Activated naive CD4-positive, alpha-beta T cell treated with anti-CD3 and anti-CD28 coated beads, Interleukin-2, amount 10 ng/mL, durations not matched to agents 7 days and 5 days (primary cell): ENCODE measurements around the gene ABLIM2.
A peak's percentile ranks its signal among the peaks of the same experiment; 100 is the strongest.
"Not testable (repeated sequence)": the region's sequence is repeated elsewhere in the genome, so short reads cannot be mapped to it uniquely, and the experiment has no call there.

ENCODE experiments used
- CTCF ChIA-PET: fragments of 350-600 bp; sonication (Branson Sonifier 250); formaldehyde crosslinking; loops from one replicate; lab custom pipeline; 2021; ENCODE audit warnings: antibody characterized with exemption; lab: Charles Lee
- DNase-seq: peaks from one replicate; pipeline ENCODE4 v3.0.0-alpha.2; 2020
- H3K27ac Mint-ChIP-seq: one replicate; pipeline ENCODE4 v1.8.0; 2021; ENCODE audit warnings: mild to moderate bottlenecking, moderate library complexity, mixed read lengths
- H3K27me3 Mint-ChIP-seq: one replicate; pipeline ENCODE4 v1.8.0; 2021; ENCODE audit warnings: mild to moderate bottlenecking, mixed read lengths
- H3K36me3 Mint-ChIP-seq: one replicate; pipeline ENCODE4 v1.8.0; 2021; ENCODE audit warnings: mixed read lengths
- H3K4me1 Mint-ChIP-seq: one replicate; pipeline ENCODE4 v1.8.0; 2021; ENCODE audit warnings: mixed read lengths
- H3K4me3 Mint-ChIP-seq: one replicate; pipeline ENCODE4 v1.8.0; 2021; ENCODE audit warnings: mild to moderate bottlenecking, moderate library complexity, mixed read lengths
- H3K9me3 Mint-ChIP-seq: one replicate; pipeline ENCODE4 v1.8.0; 2021; ENCODE audit warnings: mixed read lengths

Gene ABLIM2

DNA sequence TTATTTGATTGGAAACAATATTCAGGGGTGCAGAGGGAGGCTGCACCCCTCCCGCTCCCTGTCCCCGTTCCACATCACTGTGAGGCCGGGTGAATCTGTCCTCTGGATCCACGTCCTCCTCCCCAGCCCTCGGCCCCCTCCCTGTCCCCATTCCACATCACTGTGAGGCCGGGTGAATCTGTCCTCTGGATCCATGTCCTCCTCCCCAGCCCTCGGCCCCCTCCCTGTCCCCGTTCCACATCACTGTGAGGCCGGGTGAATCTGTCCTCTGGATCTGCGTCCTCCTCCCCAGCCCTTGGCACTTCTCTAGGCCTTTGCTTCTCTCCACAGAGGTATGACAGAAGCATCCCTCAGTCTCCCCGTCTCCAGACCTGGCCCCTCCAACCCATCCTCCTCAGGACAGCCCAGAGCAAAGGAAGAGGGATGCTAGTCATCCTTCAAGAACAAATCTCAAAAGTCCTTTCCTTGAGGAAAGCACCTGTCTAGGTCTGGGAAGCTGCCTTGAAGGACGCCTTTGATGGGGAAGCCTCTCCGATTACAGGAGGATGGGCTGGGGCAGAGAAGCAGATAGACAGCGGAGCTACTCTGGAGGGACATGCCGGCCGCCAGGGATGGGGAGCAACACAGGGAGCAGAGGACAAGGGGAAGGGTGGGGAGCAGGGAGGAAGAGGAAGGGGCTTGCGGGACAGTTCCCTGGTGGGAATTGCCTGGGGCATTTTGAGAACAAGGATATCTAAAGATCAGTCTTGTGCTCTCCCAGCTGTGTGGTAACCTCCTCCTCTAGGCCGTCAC lies 208.1 kb downstream of the ABLIM2 start:
- Mint-ChIP-seq H3K9me3 (peaks cover 16% of the 10 kb centered on the region), H3K4me3 (no peak overlapping the region), H3K27me3 (peaks cover 14% of the 10 kb centered on the region), H3K36me3 (no peaks in the 10 kb centered on the region), H3K4me1 (peaks cover 18% of the 10 kb centered on the region), H3K27ac (no peak overlapping the region)
- CTCF ChIA-PET = interaction anchor here (1.1 kb wide), 1 partner anchor 11 kb away, joined by 3 read pairs; the partner anchor contains the start of gene AFAP1
- DNase-seq = no peak

DNA sequence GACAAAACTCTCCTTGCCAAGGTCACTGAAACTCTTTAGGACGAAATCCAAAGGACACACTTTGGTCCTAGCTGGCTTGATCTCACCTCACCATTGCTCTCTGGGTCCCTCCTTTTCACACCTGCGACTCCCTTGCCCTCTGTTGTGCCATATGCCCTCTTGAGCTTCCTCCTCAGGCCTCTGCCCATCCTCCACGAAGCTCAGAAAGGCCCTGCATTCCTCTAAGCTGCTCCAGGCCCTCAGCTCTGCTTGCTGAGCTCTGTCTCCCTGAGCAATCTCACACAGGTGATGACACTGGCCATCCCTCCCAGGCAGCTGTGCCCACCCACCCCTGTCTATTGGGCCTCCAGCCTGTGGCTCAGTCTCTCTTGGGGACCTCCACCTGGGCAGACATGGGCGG lies 208.9 kb downstream of the ABLIM2 start:
- Mint-ChIP-seq H3K9me3 (peaks cover 16% of the 10 kb centered on the region), H3K27ac (no peak overlapping the region), H3K4me3 (no peak overlapping the region), H3K36me3 (no peaks in the 10 kb centered on the region), H3K4me1 (peaks cover 18% of the 10 kb centered on the region), H3K27me3 (peaks cover 14% of the 10 kb centered on the region)
- CTCF ChIA-PET = interaction anchor here (1.1 kb wide), 1 partner anchor 10 kb away, joined by 3 read pairs; the partner anchor contains the start of gene AFAP1
- no peak for DNase-seq

DNA sequence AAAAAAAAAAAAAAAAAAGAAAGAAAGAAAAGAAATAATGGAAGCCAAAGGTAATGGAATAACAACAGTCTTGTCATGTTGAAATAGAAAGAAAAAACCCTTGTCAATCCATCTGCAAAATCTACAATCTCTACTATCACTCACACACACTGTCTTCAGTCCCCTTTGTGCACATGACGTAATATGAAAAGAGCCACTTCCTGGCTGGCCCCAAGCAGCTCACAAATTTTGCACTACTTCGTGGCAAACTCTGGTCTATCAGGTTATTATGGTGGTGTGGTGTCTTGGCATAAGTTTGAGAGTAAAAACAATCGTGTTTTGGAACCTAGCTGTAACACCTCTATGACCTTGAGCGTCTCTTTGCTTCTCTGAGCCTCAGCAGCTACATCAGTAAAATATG lies 210.7 kb downstream of the ABLIM2 start:
- Mint-ChIP-seq H3K4me1 (peaks cover 18% of the 10 kb centered on the region), H3K27me3 (peaks cover 15% of the 10 kb centered on the region), H3K27ac (no peak overlapping the region), H3K4me3 (no peak overlapping the region), H3K36me3 (no peaks in the 10 kb centered on the region), H3K9me3 (peaks cover 13% of the 10 kb centered on the region)
- no peak for DNase-seq
- CTCF ChIA-PET = interaction anchor here (0.5 kb wide), 1 partner anchor 82 kb away, joined by 3 read pairs; no protein-coding TSS in a partner anchor

DNA sequence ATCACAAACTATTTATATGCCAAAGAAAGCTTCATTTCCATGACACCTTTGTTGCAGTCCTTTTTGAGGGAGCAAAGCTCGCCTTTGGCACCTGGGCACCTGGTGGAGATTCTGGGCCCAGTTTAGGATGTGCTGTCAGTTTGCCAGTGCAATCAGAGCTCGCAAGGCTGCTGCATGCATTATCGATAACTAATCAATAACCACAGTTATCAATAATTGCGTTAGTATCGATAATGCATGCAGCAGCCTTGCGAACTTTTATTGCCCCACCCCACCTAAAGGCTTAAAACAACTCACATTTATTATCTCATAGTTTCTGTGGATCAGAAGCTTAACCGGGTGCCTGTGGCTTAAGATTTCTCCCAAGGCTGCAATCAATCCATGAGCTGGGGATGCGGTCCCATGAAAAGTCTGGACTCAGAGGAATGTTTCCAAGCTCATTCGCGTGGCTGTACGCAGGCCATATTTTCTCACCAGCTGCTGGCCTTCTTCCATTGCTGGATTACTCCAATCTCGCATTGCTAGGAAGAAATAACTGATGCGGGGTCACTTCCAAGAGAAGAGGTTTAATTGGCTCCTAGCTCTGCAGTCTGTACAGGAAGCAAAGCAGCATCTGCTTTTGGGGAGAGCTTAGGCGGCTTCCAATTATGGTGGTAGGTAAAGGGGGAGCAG lies 212.8 kb downstream of the ABLIM2 start:
- H3K4me1 Mint-ChIP-seq = peaks cover 19% of the 10 kb centered on the region
- H3K4me3 Mint-ChIP-seq = no peak overlapping the region
- CTCF ChIA-PET = no interaction called here
- H3K27ac Mint-ChIP-seq = no peak overlapping the region
- peaks cover 32% of the 10 kb centered on the region for H3K27me3 Mint-ChIP-seq
- no peak for DNase-seq
- peaks cover under 1% of the 10 kb centered on the region for H3K9me3 Mint-ChIP-seq
- H3K36me3 Mint-ChIP-seq = no peaks in the 10 kb centered on the region

DNA sequence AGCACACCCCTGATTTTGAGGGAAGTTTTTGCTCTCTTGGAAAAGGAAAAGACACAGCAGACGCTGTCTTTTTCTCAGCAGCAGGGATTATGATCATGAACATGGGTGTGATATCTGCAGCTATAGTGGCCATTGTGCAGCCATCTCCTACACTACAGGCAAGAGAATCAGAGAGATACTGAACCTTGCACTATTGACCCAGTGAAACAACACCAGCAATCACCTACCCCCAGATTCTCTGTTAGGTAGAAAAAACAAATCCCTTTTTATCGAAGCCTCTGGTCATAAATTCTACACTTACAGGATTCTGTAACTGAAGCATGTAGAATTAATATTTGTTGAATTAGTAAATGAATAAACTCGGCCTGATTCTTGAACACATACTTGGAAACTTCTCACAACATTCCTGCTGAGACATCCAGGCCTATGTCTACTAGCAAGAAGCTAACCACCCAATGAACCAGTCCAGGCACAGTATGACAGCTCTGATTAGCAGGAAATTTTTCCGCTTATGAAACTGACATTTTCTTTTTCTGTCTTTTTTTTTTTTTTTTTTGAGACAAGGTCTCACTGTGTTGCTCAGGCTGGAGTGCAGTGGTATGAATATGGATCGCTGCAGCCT lies 213.9 kb downstream of the ABLIM2 start:
- Mint-ChIP-seq H3K4me3 (no peak overlapping the region), H3K9me3 (no peaks in the 10 kb centered on the region), H3K36me3 (no peaks in the 10 kb centered on the region), H3K27me3 (peaks cover 31% of the 10 kb centered on the region), H3K4me1 (peaks cover 24% of the 10 kb centered on the region), H3K27ac (no peak overlapping the region)
- CTCF ChIA-PET = no interaction called here
- no peak for DNase-seq

DNA sequence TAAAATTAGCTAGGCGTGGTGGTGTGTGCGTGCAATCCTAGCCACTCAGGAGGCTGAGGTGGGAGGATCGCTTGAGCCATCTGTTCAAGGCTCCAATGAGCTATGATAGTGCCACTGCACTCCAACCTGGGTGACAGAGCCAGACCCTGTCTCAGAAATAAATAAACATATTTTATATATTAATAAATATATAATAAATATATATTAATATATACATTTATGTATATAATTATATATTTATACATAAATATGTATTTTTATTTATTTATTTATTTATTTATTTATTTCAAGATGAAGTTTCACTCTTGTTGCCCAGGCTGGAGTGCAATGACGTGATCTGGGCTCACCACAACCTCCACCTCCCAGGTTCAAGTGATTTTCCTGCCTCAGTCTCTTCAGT lies 214.9 kb downstream of the ABLIM2 start:
- H3K9me3 Mint-ChIP-seq, CTCF ChIA-PET: not testable (repeated sequence)

DNA sequence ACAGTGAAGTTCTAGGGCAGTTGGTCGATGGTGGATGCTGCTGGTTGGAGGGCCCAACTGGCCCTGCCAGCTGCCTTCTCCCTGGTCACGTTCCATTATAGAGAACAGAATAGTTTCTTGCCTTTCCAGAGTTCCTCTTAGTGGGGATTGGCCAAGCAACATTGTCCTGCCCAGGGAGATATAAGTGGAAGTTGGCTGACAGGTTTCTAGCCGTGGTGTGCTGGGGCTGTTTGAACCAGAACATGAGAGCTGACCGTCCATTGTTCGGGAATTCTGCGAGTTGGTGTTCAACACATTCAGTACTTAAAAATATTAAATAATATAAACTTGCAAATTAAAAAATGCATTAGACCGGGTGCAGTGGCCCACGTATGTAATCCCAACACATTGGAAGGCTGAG lies 215.4 kb downstream of the ABLIM2 start:
- Mint-ChIP-seq H3K4me3 (no peak overlapping the region), H3K9me3 (no peaks in the 10 kb centered on the region), H3K27me3 (peaks cover 35% of the 10 kb centered on the region), H3K27ac (no peak overlapping the region), H3K4me1 (peaks cover 18% of the 10 kb centered on the region), H3K36me3 (peaks cover 3% of the 10 kb centered on the region)
- DNase-seq = no peak
- CTCF ChIA-PET = no interaction called here

More for the DNA sequence above, 214.9 kb downstream of the ABLIM2 start:
- H3K27ac Mint-ChIP-seq, H3K4me3 Mint-ChIP-seq, DNase-seq, H3K36me3 Mint-ChIP-seq: not testable (repeated sequence)
- Mint-ChIP-seq H3K27me3 (peaks cover 32% of the 10 kb centered on the region), H3K4me1 (peaks cover 19% of the 10 kb centered on the region)

DNA sequence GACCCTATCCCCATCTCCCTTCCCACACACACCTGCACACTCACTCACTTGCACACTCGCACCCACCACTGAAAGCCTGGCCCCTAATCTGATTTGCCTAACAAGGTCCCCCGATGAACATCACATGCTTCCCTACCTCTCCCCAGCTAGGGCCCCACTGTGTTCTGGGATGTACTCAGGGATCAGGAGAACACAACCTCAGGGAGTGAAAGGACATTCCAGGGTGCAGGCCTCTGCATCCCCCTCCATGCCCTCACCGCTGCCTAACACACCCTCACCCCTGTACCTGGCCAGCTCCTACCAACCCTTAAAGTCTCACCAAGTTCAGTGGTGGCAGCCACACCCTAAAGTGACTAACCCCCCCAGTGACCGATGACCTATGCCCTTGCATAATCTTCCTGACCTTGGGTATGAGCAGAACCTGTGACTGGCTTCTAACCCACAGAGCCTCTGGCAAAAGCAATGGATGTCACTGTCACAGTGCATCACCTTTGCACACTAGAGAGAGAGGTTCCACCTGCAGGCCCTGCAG lies 216.6 kb downstream of the ABLIM2 start:
- Mint-ChIP-seq H3K36me3 (peaks cover 8% of the 10 kb centered on the region), H3K27me3 (peaks cover 45% of the 10 kb centered on the region), H3K4me1 (peaks cover 25% of the 10 kb centered on the region), H3K27ac (peak overlapping the region; percentile 51), H3K9me3 (no peaks in the 10 kb centered on the region), H3K4me3 (no peak overlapping the region)
- CTCF ChIA-PET = no interaction called here
- DNase-seq = no peak

DNA sequence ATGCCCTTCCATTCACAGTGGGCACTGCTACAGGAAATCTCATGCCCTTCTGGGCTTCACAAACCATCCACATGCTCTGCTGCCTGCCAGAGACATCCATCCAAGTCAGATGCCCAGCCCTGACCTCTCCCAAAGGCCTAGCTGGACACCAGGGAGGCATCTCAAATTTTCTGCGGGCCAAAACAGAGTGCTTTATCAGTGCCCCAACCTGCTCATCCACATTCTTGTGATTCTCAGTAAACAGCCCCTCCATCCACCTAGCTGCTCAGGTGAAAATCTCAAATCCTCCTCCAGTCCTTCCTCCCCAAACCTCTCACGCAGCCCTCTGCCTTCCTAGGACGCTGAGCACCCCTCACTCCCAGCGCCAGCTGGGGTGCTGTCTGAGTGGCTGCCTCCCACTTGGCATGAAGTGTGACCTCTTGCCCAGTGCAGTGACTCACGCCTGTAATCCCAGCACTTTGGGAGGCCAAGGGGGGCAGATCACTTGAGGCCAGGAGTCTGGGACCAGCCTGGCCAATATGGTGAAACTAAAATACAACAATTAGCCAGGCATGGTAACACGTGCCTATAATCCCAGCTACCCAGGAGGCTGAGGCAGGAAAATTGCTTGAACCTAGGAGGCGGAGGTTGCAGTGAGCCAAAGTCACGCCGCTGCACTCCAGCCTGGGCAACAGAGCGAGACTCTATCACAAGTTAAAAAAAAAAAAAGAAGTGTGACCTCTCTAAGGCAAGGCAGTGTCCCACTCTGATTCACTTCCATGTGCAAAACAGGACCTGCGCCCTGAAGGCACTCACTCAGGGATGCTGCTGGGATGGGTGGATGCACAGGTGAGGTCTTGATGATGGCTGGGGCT lies 217.3 kb downstream of the ABLIM2 start:
- Mint-ChIP-seq H3K4me1 (peaks cover 27% of the 10 kb centered on the region), H3K9me3 (no peaks in the 10 kb centered on the region), H3K27ac (no peak overlapping the region), H3K36me3 (peaks cover 8% of the 10 kb centered on the region), H3K27me3 (peaks cover 45% of the 10 kb centered on the region), H3K4me3 (no peak overlapping the region)
- CTCF ChIA-PET = no interaction called here
- DNase-seq = no peak

DNA sequence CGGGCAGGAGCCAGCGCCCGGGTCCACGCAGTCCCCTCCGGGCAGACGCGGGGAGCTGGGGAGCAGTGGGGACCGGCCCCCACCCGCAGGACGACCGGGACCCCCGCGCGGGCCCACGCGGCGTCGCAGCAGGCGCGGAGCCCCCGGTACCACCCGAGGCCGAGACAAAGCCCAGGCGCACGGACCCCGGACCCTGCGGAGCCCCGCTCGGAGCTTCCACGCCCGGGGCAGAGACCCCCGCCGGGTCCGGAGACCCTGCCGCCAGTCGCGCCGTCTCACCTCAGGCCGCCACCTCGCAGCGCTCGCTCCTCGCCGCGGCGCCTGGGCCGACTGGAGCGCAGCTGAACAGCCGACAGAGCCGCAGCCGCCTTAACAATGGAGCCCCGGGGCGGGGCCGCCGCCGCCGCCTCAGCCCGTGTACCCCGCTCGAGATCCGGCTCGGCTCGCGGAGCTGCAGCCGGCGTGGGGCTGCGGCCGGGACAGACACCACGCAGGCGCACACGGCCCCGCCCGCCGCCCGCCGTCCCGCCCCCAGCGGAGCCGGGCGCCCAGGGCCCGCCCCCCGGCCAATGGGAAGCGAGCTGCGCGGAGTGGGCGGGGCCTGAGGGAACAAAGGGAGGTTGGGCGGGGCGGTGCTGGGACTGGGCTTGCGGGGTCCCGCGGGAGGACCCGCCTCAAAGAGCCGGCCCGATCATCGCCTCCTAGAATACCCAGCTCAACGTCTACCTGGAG lies 219.1 kb downstream of the ABLIM2 start, which contains the start of gene AFAP1:
TSS of gene AFAP1 (minus strand) at position 485 of the 732 bp plus-strand sequence. CDS start 67,783 bp downstream, outside the sequence.
- Mint-ChIP-seq H3K4me3 (peak within 1 kb of the TSS; percentile 84), H3K4me1 (peaks cover 36% of the 10 kb centered on the region), H3K36me3 (peaks cover 8% of the 10 kb centered on the region), H3K9me3 (no peaks in the 10 kb centered on the region), H3K27ac (no peak within 1 kb of the TSS), H3K27me3 (peaks cover 45% of the 10 kb centered on the region)
- peak; percentile 91 for DNase-seq
- CTCF ChIA-PET = interaction anchor here (0.7 to 1.4 kb wide), 5 partner anchors 10 to 137 kb away, joined by 3 to 4 read pairs (median 3); no protein-coding TSS in a partner anchor

DNA sequence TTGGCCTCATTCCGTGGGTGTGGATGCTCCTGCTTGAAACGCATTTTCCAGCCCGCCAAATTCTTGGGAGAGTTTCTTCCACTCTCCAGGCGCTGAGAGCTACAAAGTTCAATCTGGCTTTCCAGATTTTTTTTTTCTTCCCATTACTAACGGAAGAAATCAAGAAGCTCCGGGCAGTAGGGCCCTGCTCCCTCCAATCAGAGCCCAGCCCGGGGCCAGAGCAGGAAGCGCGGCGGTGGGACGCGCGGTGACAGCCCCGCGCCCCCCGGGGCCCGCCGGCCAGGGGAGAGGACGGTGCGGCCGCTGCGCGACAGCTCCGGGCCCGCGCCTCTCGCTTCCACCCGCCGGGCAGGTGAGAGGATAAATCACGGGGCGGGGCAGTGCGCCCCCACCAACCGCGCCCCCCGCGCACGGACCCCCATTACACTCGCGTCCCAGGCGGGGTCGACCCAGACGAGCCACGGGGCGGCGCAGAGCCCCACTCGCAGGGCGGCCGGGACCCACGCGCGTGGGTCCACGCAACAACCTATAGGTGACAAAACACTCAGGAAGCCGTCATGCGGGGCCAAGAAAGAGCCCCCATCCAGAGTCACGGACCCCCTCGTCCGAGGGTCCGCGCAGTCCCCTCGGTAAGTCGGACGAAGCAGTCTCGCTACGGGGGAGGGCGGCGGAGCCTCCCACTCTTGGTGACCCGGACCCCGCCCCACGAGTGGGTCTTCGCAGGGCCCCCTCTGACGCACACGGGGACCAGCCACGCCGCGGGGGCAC lies 219.8 kb downstream of the ABLIM2 start:
- CTCF ChIA-PET = interaction anchor here (0.5 to 1.8 kb wide), 13 partner anchors 10 to 168 kb away, joined by 3 to 9 read pairs (median 5); no protein-coding TSS in a partner anchor

DNA sequence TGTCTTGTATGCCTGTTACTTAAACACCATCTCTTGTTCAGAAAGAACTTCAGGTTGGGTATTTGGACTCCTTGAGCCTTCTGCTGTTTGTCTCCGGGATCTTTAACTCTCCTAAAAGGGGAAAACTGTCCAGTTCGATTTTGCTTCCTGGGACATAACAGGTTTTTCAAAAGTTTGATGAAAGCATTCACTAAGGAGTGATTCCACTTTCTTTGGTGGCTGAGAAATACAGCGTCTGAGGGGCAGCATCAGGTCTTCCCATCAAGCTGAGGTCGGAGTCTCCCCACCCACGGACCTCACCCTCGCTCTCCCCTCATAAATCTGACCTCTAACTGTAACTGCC lies 220.4 kb downstream of the ABLIM2 start:
- peaks cover 43% of the 10 kb centered on the region for H3K4me1 Mint-ChIP-seq
- H3K36me3 Mint-ChIP-seq = peaks cover 8% of the 10 kb centered on the region
- DNase-seq = no peak
- peak overlapping the region; percentile 84 for H3K4me3 Mint-ChIP-seq
- peaks cover 45% of the 10 kb centered on the region for H3K27me3 Mint-ChIP-seq
- H3K27ac Mint-ChIP-seq = peak overlapping the region; percentile 78
- CTCF ChIA-PET = interaction anchor here (0.5 to 1.8 kb wide), 16 partner anchors 9 to 167 kb away, joined by 3 to 9 read pairs (median 4); no protein-coding TSS in a partner anchor
- no peaks in the 10 kb centered on the region for H3K9me3 Mint-ChIP-seq

More for the DNA sequence above, 219.8 kb downstream of the ABLIM2 start:
- Mint-ChIP-seq H3K27me3 (peaks cover 45% of the 10 kb centered on the region), H3K36me3 (peaks cover 8% of the 10 kb centered on the region), H3K4me1 (peaks cover 43% of the 10 kb centered on the region), H3K27ac (peak overlapping the region; percentile 78), H3K9me3 (no peaks in the 10 kb centered on the region), H3K4me3 (peak overlapping the region; percentile 84)
- peak; percentile 48 for DNase-seq
